Measurements from ENCODE around the gene UBP1.
A peak's percentile ranks its signal among the peaks of the same experiment; 100 is the strongest.
"Not testable (repeated sequence)": the region's sequence is repeated elsewhere in the genome, so short reads cannot be mapped to it uniquely, and the experiment has no call there.

UBP1 gene

GRCh38 chr3:33440328-33441224, at the start of gene UBP1:
Gene UBP1 (minus strand): TSS chr3:33440405. CDS start chr3:33439848, 557 bp downstream.
- DNase-seq: peak; percentile 97

GRCh38 chr3:33488683-33489082, 48.5 kb upstream of the UBP1 start:
- no peak for DNase-seq

GRCh38 chr3:33488246-33488645, 48.0 kb upstream of the UBP1 start:
- no peak for DNase-seq

- no peak for DNase-seq
Observed at GRCh38 chr3:33482111-33482521, 41.9 kb upstream of the UBP1 start.

- no peak for DNase-seq
Observed at GRCh38 chr3:33474896-33475295, 34.7 kb upstream of the UBP1 start.

GRCh38 chr3:33473813-33474212, 33.6 kb upstream of the UBP1 start:
- DNase-seq: no peak

GRCh38 chr3:33467786-33468185, 27.6 kb upstream of the UBP1 start:
- no peak for DNase-seq

- no peak for DNase-seq
Observed at GRCh38 chr3:33461097-33461496, 20.9 kb upstream of the UBP1 start.

- DNase-seq: not testable (repeated sequence)
Observed at GRCh38 chr3:33459577-33459976, 19.4 kb upstream of the UBP1 start.

- no peak for DNase-seq
Observed at GRCh38 chr3:33458446-33458845, 18.2 kb upstream of the UBP1 start.

GRCh38 chr3:33456756-33457155, 16.6 kb upstream of the UBP1 start:
- DNase-seq: no peak

- no peak for DNase-seq
Observed at GRCh38 chr3:33453331-33453761, 13.1 kb upstream of the UBP1 start.

GRCh38 chr3:33451994-33452393, 11.8 kb upstream of the UBP1 start:
- DNase-seq: not testable (repeated sequence)

GRCh38 chr3:33447958-33448357, 7.8 kb upstream of the UBP1 start:
- DNase-seq: no peak

- DNase-seq: not testable (repeated sequence)
Observed at GRCh38 chr3:33447256-33447625, 7.0 kb upstream of the UBP1 start.

- DNase-seq: no peak
Observed at GRCh38 chr3:33442190-33442589, 2.0 kb upstream of the UBP1 start.

- DNase-seq: no peak
Observed at GRCh38 chr3:33441225-33441976, 1.2 kb upstream of the UBP1 start.

GRCh38 chr3:33439546-33440327, 468 bp downstream of the UBP1 start:
- no peak for DNase-seq

GRCh38 chr3:33438881-33439545, 1.2 kb downstream of the UBP1 start:
- no peak for DNase-seq

GRCh38 chr3:33438284-33438668, 1.9 kb downstream of the UBP1 start:
- no peak for DNase-seq

GRCh38 chr3:33437556-33438283, 2.5 kb downstream of the UBP1 start:
- DNase-seq: no peak

GRCh38 chr3:33433843-33434242, 6.4 kb downstream of the UBP1 start:
- no peak for DNase-seq
